HG02885 (cell line): ENCODE measurements around the gene FCN1.
"Not testable (repeated sequence)": the region's sequence is repeated elsewhere in the genome, so short reads cannot be mapped to it uniquely, and the experiment has no call there.

ENCODE experiments used
- ATAC-seq: cut with Tn5 transposase; IDR thresholded peaks from one replicate; pipeline ENCODE4 v1.9.1; 2021; ENCODE audit warnings: mild to moderate bottlenecking; ENCODE audit not compliant: unreplicated experiment, poor library complexity

Gene FCN1

DNA sequence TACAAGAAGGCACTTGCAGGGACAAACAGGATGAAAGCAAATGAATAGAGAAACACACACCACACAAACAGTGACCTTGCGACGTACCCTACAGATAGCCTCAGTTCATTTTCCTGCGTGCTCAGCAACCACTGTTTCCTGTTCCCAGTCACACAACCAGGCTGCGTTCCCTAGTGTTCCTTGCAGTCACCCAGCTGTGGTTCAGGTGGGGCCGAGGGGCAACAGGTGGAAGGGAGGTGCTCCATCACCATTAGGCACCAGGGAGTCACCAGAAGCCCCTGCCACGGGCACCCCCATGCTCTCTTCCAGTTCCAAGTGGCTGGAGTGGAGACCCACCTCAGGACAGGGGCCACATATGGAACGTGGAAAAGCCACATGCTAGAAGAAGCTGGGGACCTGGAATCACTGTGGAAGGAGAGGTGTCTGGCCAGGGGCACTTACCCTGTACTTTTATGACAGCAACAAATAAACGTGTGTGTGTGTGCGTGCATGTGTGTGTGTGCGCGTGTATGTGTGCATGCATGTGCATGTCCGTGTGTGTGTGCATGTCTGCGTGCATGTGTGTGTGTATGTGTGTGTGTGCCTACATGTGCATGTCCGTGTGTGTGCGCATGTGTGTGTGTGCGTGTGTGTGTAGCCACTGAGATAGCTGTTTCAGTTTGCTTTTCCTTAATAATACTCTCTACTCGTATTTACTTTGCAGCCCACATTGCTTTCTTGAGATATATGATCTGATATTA lies 55.9 kb downstream of the FCN1 start:
- ATAC-seq, result no peak

DNA sequence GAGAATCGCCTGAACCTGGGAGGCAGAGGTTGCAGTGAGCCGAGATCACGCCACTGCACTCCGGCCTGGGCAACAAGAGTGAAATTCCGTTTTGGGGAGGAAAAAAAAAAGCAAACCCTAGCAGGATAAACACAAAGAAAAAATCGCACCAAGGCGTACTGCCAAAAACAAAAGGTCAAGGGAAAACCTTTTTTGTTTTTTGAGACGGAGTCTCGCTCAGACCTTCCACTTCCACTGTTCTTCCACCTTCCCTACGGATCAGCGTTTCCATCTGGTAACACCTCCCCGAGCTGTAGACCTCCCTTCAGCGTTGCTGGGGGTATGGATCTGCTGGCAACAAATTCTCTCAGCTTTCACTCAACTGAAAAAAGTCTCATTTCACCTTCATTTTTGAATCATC lies 57.2 kb downstream of the FCN1 start:
- no peak for ATAC-seq

DNA sequence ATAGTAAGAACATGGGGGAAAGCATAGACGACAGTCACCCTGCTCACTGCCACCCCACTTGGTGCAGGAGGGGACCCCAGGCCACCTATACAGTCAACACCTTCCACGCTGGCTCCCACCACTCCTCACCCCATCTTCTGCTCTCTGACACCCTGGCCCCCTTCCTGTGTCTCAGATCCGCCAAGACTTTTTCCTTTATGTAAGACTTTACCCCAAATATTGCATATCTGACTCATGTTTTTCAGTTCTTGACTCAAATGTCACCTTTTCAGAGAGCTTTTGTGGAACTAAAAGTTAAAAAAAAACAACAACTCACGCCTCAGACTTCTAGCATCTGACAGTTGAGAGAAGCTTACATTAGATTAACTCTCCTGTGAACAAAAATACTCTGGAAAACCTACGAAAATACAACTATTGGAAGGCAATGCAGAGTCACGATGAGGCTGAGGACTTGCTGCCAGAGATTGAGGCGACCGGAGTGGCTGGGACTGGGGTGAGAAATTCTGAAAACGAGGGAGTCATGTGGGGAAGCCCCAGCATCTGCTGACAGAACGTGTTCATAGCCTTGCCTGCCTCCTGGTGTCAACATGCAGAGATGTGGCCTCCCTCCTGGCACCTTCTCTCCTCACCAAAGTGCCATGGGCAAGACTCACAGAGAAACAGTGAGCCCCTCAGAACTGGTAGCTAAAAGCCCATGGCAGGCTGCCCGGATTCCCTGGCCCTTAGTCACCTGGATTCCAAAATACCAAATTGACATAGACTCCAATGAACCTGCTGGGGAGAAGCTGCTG lies 59.5 kb downstream of the FCN1 start:
- ATAC-seq, result peak; percentile 78

DNA sequence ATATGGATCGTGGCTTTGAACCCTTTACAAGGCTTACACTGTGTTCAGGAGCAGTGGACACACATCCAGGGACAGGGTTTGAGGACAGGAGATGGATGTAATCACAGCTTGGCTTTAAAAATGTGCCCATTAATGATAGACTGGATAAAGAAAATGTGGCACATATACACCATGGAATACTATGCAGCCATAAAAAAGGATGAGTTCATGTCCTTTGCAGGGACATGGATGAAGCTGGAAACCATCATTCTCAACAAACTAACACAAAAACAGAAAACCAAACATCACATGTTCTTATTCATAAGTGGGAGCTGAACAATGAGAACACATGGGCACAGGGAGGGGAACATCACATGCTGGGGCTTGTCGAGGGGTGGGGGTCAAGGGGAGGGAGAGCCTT lies 60.3 kb downstream of the FCN1 start:
- not testable (repeated sequence) for ATAC-seq

- no peak for ATAC-seq
These were observed 61.8 kb downstream of the FCN1 start for GRCh38 chr9:134855900-134856377.
